ENCODE measurements around the gene TYROBP. TPM values are rescaled to one million over a fixed set of nuclear protein-coding genes. Genes with fewer than 3 reads are reported as not detected.

The TYROBP gene
- total RNA-seq, 1 donor from 2014 or later = 460 TPM

- intact Hi-C loops (cut with DNase I) = loop anchor here (5.0 kb wide), 1 partner anchor 48 kb away; no protein-coding TSS in a partner anchor
- Histone ChIP-seq H3K9me3 (peaks cover 8% of the 10 kb centered on the region), H3K36me3 (no peaks in the 10 kb centered on the region), H3K27me3 (ENCODE audit: low read depth) (peaks cover 8% of the 10 kb centered on the region), H3K4me3 (no peak overlapping the region), H3K27ac (peak overlapping the region; percentile 54), H3K4me1 (peaks cover 13% of the 10 kb centered on the region)
- TF ChIP-seq CTCF (IDR thresholded peaks at IDR 0.05) = no peak
- ATAC-seq = no peak
- DNase-seq = no peak
Measured at GRCh38 chr19:35929876-35930275, 21.8 kb upstream of the TYROBP start.

- TF ChIP-seq CTCF (IDR thresholded peaks at IDR 0.05) = no peak
- Histone ChIP-seq H3K4me1 (peaks cover 11% of the 10 kb centered on the region), H3K4me3 (no peak overlapping the region), H3K27me3 (ENCODE audit: low read depth) (peaks cover 8% of the 10 kb centered on the region), H3K9me3 (peaks cover 8% of the 10 kb centered on the region), H3K36me3 (no peaks in the 10 kb centered on the region), H3K27ac (no peak overlapping the region)
- DNase-seq (no peak), ATAC-seq (no peak)
- intact Hi-C loops (cut with DNase I) = no loop called here
Measured at GRCh38 chr19:35928507-35928906, 20.4 kb upstream of the TYROBP start.

GRCh38 chr19:35925501-35925900, 17.4 kb upstream of the TYROBP start:
- Histone ChIP-seq H3K27me3 (ENCODE audit: low read depth) (peaks cover 8% of the 10 kb centered on the region), H3K36me3 (no peaks in the 10 kb centered on the region), H3K4me3 (no peak overlapping the region), H3K27ac (no peak overlapping the region), H3K4me1 (peaks cover 3% of the 10 kb centered on the region), H3K9me3 (peaks cover 8% of the 10 kb centered on the region)
- no peak for DNase-seq
- intact Hi-C loops (cut with DNase I) = no loop called here
- TF ChIP-seq CTCF (IDR thresholded peaks at IDR 0.05) = no peak
- ATAC-seq = no peak

- ATAC-seq (no peak), DNase-seq (no peak)
- no peaks in the 10 kb centered on the region for H3K36me3 ChIP-seq
- no peak overlapping the region for H3K27ac ChIP-seq
- intact Hi-C loops (cut with DNase I) = no loop called here
- no peaks in the 10 kb centered on the region for H3K4me1 ChIP-seq
- peaks cover 8% of the 10 kb centered on the region for H3K9me3 ChIP-seq
- no peak for TF ChIP-seq CTCF (IDR thresholded peaks at IDR 0.05)
- H3K27me3 ChIP-seq (ENCODE audit: low read depth) = peaks cover 4% of the 10 kb centered on the region
- no peak overlapping the region for H3K4me3 ChIP-seq
Measured at GRCh38 chr19:35921012-35921411, 12.9 kb upstream of the TYROBP start.

- Histone ChIP-seq H3K27ac (no peak overlapping the region), H3K36me3 (no peaks in the 10 kb centered on the region), H3K4me3 (no peak overlapping the region), H3K27me3 (ENCODE audit: low read depth) (no peaks in the 10 kb centered on the region), H3K9me3 (no peaks in the 10 kb centered on the region), H3K4me1 (no peaks in the 10 kb centered on the region)
- intact Hi-C loops (cut with DNase I) = no loop called here
- no peak for TF ChIP-seq CTCF (IDR thresholded peaks at IDR 0.05)
- DNase-seq = no peak
- no peak for ATAC-seq
Measured at GRCh38 chr19:35919306-35919705, 11.2 kb upstream of the TYROBP start.

- intact Hi-C loops (cut with DNase I) = no loop called here
- TF ChIP-seq CTCF (IDR thresholded peaks at IDR 0.05) = no peak
- ATAC-seq = no peak
Measured at GRCh38 chr19:35915443-35915842, 7.3 kb upstream of the TYROBP start.

More at GRCh38 chr19:35915443-35915842, 7.3 kb upstream of the TYROBP start:
- no peaks in the 10 kb centered on the region for H3K9me3 ChIP-seq
- H3K4me1 ChIP-seq = no peaks in the 10 kb centered on the region
- peaks cover 4% of the 10 kb centered on the region for H3K27me3 ChIP-seq (ENCODE audit: low read depth)
- H3K36me3 ChIP-seq = no peaks in the 10 kb centered on the region
- no peak for DNase-seq
- H3K27ac ChIP-seq = no peak overlapping the region
- H3K4me3 ChIP-seq = no peak overlapping the region
